Neural progenitor cell (in vitro differentiated cells): ENCODE data around the gene LTC4S.

Experiments used
- CTCF ChIP-seq: fragments of 200-600 bp; sonication (generic); IDR thresholded peaks from 2 replicates; pipeline ENCODE4 v1.5.1; 2017; ENCODE audit warnings: antibody characterized with exemption, mild to moderate bottlenecking
- EZH2 ChIP-seq: fragments of 200-600 bp; sonication (generic); IDR thresholded peaks from 2 replicates; pipeline ENCODE4 v1.6.1; 2017; ENCODE audit warnings: antibody characterized with exemption, mild to moderate bottlenecking, moderate library complexity
- EZH2phosphoT487 ChIP-seq: fragments of 200-600 bp; sonication (generic); IDR thresholded peaks from 2 replicates; pipeline ENCODE4 v1.6.1; 2017; ENCODE audit warnings: antibody characterized with exemption

- TF ChIP-seq CTCF (no peak), EZH2 (no peak), EZH2phosphoT487 (no peak)
Measured at GRCh38 chr5:179805070-179805528, 11.3 kb downstream of the LTC4S start.
